SH-SY5Y (cell line): Measurements from ENCODE around the gene PPP1R12B.

ENCODE experiments used
- GATA2 ChIP-seq: IDR thresholded peaks from 2 replicates; pipeline ENCODE4 v1.6.1; 2011; ENCODE audit warnings: mild to moderate bottlenecking, low read depth, low read length
- GATA3 ChIP-seq: IDR thresholded peaks from 2 replicates; pipeline ENCODE4 v1.6.1; 2011; ENCODE audit warnings: low read depth, mild to moderate bottlenecking, low read length, moderate library complexity

- TF ChIP-seq GATA3 (peak; percentile 23; the same call in 1 of the 2 replicates), GATA2 (peak; percentile 47; the same call in 1 of the 2 replicates)
Measured at GRCh38 chr1:202348005-202348508, 442 bp upstream of the PPP1R12B start.
